ENCODE measurements around the gene CCDC91. TPM values are rescaled to one million over a fixed set of nuclear protein-coding genes. Genes with fewer than 3 reads are reported as not detected.

The CCDC91 gene
- polyA plus RNA-seq, 1 donor from 2014 or later: 11.6 TPM

- H3K27ac ChIP-seq (ENCODE audit: low read length): no peak overlapping the region
- H3F3A ChIP-seq (ENCODE audit: insufficient read depth, low read length, poor library complexity, severe bottlenecking): no peaks in the 10 kb centered on the region
- no peaks in the 10 kb centered on the region for H3K9me3 ChIP-seq (ENCODE audit: low read length)
- H4K20me1 ChIP-seq (ENCODE audit: insufficient read depth): no peaks in the 10 kb centered on the region
- H2AFZ ChIP-seq (ENCODE audit: low read depth, low read length): no peak overlapping the region
- H3K79me2 ChIP-seq (replicated peaks; ENCODE audit: insufficient read depth, low read length): no peaks in the 10 kb centered on the region
- no peaks in the 10 kb centered on the region for H3K36me3 ChIP-seq (ENCODE audit: insufficient read depth, low read length)
- H3K9me2 ChIP-seq (ENCODE audit: insufficient read depth, low read length): no peaks in the 10 kb centered on the region
- H3K9ac ChIP-seq (ENCODE audit: low read length): no peak overlapping the region
- no peaks in the 10 kb centered on the region for H3K27me3 ChIP-seq (ENCODE audit: insufficient read depth, low read depth, low read length)
- no peak overlapping the region for H3K4me2 ChIP-seq (ENCODE audit: low read length)
- TF ChIP-seq TAF1 (IDR thresholded peaks at IDR 0.05; ENCODE audit: low read depth): no peak
- TF ChIP-seq REST (IDR thresholded peaks at IDR 0.05; ENCODE audit: borderline replicate concordance): no peak
- TF ChIP-seq SMC3 (conservative IDR thresholded peaks at IDR 0.05; ENCODE audit: poor library complexity): no peak
- TF ChIP-seq EZH2 (IDR thresholded peaks at IDR 0.05; ENCODE audit: borderline replicate concordance, insufficient read depth, low read length, poor library complexity, severe bottlenecking): no peak
- no peak for TF ChIP-seq RAD21 (conservative IDR thresholded peaks at IDR 0.05)
- no peak for TF ChIP-seq CTCF (IDR thresholded peaks at IDR 0.05; ENCODE audit: poor library complexity, severe bottlenecking)
- no peak for TF ChIP-seq POLR2AphosphoS5 (IDR thresholded peaks at IDR 0.05)
- no peak for TF ChIP-seq EP300 (conservative IDR thresholded peaks at IDR 0.05; ENCODE audit: poor library complexity, severe bottlenecking)
- no peak for TF ChIP-seq MXI1 (conservative IDR thresholded peaks at IDR 0.05; ENCODE audit: poor library complexity, severe bottlenecking)
- no peak overlapping the region for H3K4me3 ChIP-seq (ENCODE audit: low read length)
These were observed 337.5 kb downstream of the CCDC91 start for GRCh38 chr12:28527631-28528249.

- Histone ChIP-seq H2AFZ (ENCODE audit: low read depth, low read length) (no peak overlapping the region), H3K36me3 (ENCODE audit: insufficient read depth, low read length) (no peaks in the 10 kb centered on the region), H4K20me1 (ENCODE audit: insufficient read depth) (no peaks in the 10 kb centered on the region), H3K9me2 (ENCODE audit: insufficient read depth, low read length) (no peaks in the 10 kb centered on the region), H3K79me2 (replicated peaks; ENCODE audit: insufficient read depth, low read length) (no peaks in the 10 kb centered on the region), H3K27ac (ENCODE audit: low read length) (no peak overlapping the region), H3K9me3 (ENCODE audit: low read length) (no peaks in the 10 kb centered on the region), H3K27me3 (ENCODE audit: insufficient read depth, low read depth, low read length) (no peaks in the 10 kb centered on the region), H3K9ac (ENCODE audit: low read length) (no peak overlapping the region), H3K4me3 (ENCODE audit: low read length) (no peak overlapping the region), H3F3A (ENCODE audit: insufficient read depth, low read length, poor library complexity, severe bottlenecking) (no peaks in the 10 kb centered on the region), H3K4me2 (ENCODE audit: low read length) (no peak overlapping the region)
- TF ChIP-seq REST (IDR thresholded peaks at IDR 0.05; ENCODE audit: borderline replicate concordance) (no peak), SMC3 (conservative IDR thresholded peaks at IDR 0.05; ENCODE audit: poor library complexity) (no peak), EP300 (conservative IDR thresholded peaks at IDR 0.05; ENCODE audit: poor library complexity, severe bottlenecking) (no peak), POLR2AphosphoS5 (IDR thresholded peaks at IDR 0.05) (no peak), TAF1 (IDR thresholded peaks at IDR 0.05; ENCODE audit: low read depth) (no peak), EZH2 (IDR thresholded peaks at IDR 0.05; ENCODE audit: borderline replicate concordance, insufficient read depth, low read length, poor library complexity, severe bottlenecking) (no peak), RAD21 (conservative IDR thresholded peaks at IDR 0.05) (no peak), CTCF (IDR thresholded peaks at IDR 0.05; ENCODE audit: poor library complexity, severe bottlenecking) (no peak), MXI1 (conservative IDR thresholded peaks at IDR 0.05; ENCODE audit: poor library complexity, severe bottlenecking) (no peak)
These were observed 345.0 kb downstream of the CCDC91 start for GRCh38 chr12:28535216-28535615.

Measured in neural cell (in vitro differentiated cells).